BJ (cell line): Measurements from ENCODE around the gene DIP2C. TPM values are rescaled to one million over a fixed set of nuclear protein-coding genes. Genes with fewer than 3 reads are reported as not detected.

Source experiments
- CTCF ChIA-PET: fragments of 350-600 bp; formaldehyde crosslinking; extraction: SDS; loops from one replicate; lab custom pipeline; 2021; ENCODE audit warnings: antibody characterized with exemption, inconsistent platforms; lab: Yijun Ruan, JAX
- POLR2A ChIA-PET: fragments of 300-600 bp; sonication (Branson Sonifier 250); formaldehyde crosslinking; extraction: SDS; loops from one replicate; lab custom pipeline; 2021; ENCODE audit warnings: antibody characterized with exemption; lab: Charles Lee
- DNase-seq: peaks from one replicate; pipeline ENCODE4 v3.0.0-alpha.2; 2011; ENCODE audit warnings: low read depth
- H3K27me3 ChIP-seq: 2 replicates; pipeline ENCODE4 v1.6.0; 2011; ENCODE audit warnings: low read length; ENCODE audit not compliant: control insufficient read depth, insufficient read depth
- H3K36me3 ChIP-seq: 2 replicates; pipeline ENCODE4 v1.5.1; 2011; ENCODE audit warnings: low read length; ENCODE audit not compliant: control insufficient read depth, insufficient read depth
- H3K4me3 ChIP-seq: 2 replicates; pipeline ENCODE4 v1.5.1; 2011; ENCODE audit warnings: low read depth, mild to moderate bottlenecking, control low read depth, low read length
- CTCF ChIP-seq: IDR thresholded peaks from 2 replicates; pipeline ENCODE4 v1.5.1; 2011; ENCODE audit warnings: low read depth, mild to moderate bottlenecking, control low read depth, inconsistent platforms, low read length, moderate library complexity; ENCODE audit not compliant: insufficient read depth
- polyA plus RNA-seq: library from polyadenylated mRNA; depleted of rRNA; stranded (reverse); fragments of >200 nt; gene quantifications from 2 replicates; pipeline ENCODE4 v1.2.3, GENCODE V29; 2011

Gene DIP2C
- polyA plus RNA-seq, 1 experiment, result 9.3 TPM

GRCh38 chr10:278707-279106 lies 410.8 kb downstream of the DIP2C start:
- CTCF ChIA-PET, result interaction anchor here (1.2 kb wide), 2 partner anchors 9 to 98 kb away, joined by 3 read pairs; no protein-coding TSS in a partner anchor
- H3K27me3 ChIP-seq, result no peaks in the 10 kb centered on the region

GRCh38 chr10:277963-278362 lies 411.5 kb downstream of the DIP2C start:
- POLR2A ChIA-PET, result no interaction called here
- H3K36me3 ChIP-seq, result peaks cover 26% of the 10 kb centered on the region
- no peak for DNase-seq
- no peak for TF ChIP-seq CTCF
- H3K27me3 ChIP-seq, result no peaks in the 10 kb centered on the region
- CTCF ChIA-PET, result no interaction called here
- H3K4me3 ChIP-seq, result no peak overlapping the region

More at GRCh38 chr10:278707-279106, 410.8 kb downstream of the DIP2C start:
- no peak for DNase-seq
- Histone ChIP-seq H3K36me3 (peaks cover 26% of the 10 kb centered on the region), H3K4me3 (no peak overlapping the region)
- POLR2A ChIA-PET, result no interaction called here
- TF ChIP-seq CTCF, result no peak

- DNase-seq, result no peak
- CTCF ChIA-PET, result no interaction called here
- Histone ChIP-seq H3K27me3 (no peaks in the 10 kb centered on the region), H3K4me3 (no peak overlapping the region), H3K36me3 (peaks cover 17% of the 10 kb centered on the region)
- POLR2A ChIA-PET, result no interaction called here
- no peak for TF ChIP-seq CTCF
These were observed 413.8 kb downstream of the DIP2C start for GRCh38 chr10:275680-276079.

GRCh38 chr10:274866-275265 lies 414.6 kb downstream of the DIP2C start:
- Histone ChIP-seq H3K4me3 (no peak overlapping the region), H3K36me3 (peaks cover 14% of the 10 kb centered on the region), H3K27me3 (no peaks in the 10 kb centered on the region)
- TF ChIP-seq CTCF, result no peak
- no peak for DNase-seq
- ChIA-PET CTCF (no interaction called here), POLR2A (no interaction called here)

- CTCF ChIA-PET, result interaction anchor here (1.2 kb wide), 1 partner anchor 37 kb away, joined by 3 read pairs; no protein-coding TSS in a partner anchor
- no peak for TF ChIP-seq CTCF
- Histone ChIP-seq H3K36me3 (peaks cover 10% of the 10 kb centered on the region), H3K27me3 (no peaks in the 10 kb centered on the region), H3K4me3 (no peak overlapping the region)
- no peak for DNase-seq
- POLR2A ChIA-PET, result no interaction called here
These were observed 416.4 kb downstream of the DIP2C start for GRCh38 chr10:273088-273487.
